ENCODE results near the gene EID3. TPM values are rescaled to one million over a fixed set of nuclear protein-coding genes. Genes with fewer than 3 reads are reported as not detected.

Gene EID3
- total RNA-seq, 1 experiment from 2014 or later = 1.4 TPM

DNA sequence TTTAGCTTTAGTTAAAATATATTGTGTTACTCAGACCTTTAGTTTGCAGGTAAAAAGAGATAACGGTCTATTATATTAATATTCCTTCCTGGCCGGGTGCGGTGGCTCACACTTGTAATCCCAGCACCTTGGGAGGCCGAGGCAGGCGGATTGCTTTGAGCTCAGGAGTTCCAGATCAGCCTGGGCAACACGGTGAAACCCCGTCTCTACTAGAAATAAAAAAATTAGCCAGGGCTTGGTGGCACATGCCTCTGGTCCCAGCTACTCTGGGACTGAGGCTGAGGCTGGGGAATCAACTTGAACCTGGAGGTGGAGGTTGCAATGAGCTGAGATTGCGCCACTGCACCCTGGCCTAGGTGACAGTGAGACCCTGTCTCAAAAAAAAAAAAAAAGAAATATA, 13.2 kb upstream of the EID3 start:
- Mint-ChIP-seq H3K27ac (no peak overlapping the region), H3K4me3 (no peak overlapping the region), H3K9me3 (no peaks in the 10 kb centered on the region), H3K27me3 (ENCODE audit: low read depth) (peaks cover 1% of the 10 kb centered on the region; the same call in 1 of the 2 replicates), H3K36me3 (ENCODE audit: insufficient read depth in 1 of 3, low read depth in 3 of 3) (peaks cover 19 to 35% (median 34%) of the 10 kb centered on the region in 3 experiments; a peak in 6 of 7 replicates), H3K4me1 (peaks cover 42 to 50% of the 10 kb centered on the region in 2 experiments)
- H2BK15ac ChIP-seq (ENCODE audit: low read depth, low read length) = no peak overlapping the region
- H4K5ac ChIP-seq (ENCODE audit: insufficient read length, low read depth, low read length) = no peak overlapping the region
- no peak overlapping the region for H2BK120ac ChIP-seq (ENCODE audit: low read depth, low read length, poor library complexity, severe bottlenecking)
- no peak for DNase-seq
- no peak overlapping the region for H3K27ac ChIP-seq (ENCODE audit: insufficient read length, low read depth, low read length)
- no peak overlapping the region for H3K56ac ChIP-seq (ENCODE audit: insufficient read length, low read depth, low read length)
- peaks cover 25% of the 10 kb centered on the region for H3K79me2 ChIP-seq (ENCODE audit: insufficient read depth, low read length)
- H3K23me2 ChIP-seq (ENCODE audit: insufficient read length, low read depth, low read length, poor library complexity, severe bottlenecking) = peaks cover 16% of the 10 kb centered on the region
- WGBS (ENCODE audit: extremely low coverage, insufficient read length, low lambda C conversion rate) = no CpG with 5 or more reads among the region's 8 CpGs
- no peak overlapping the region for H4K91ac ChIP-seq (ENCODE audit: insufficient read length, low read depth, low read length)
- no peaks in the 10 kb centered on the region for H3K9me3 ChIP-seq (ENCODE audit: control insufficient read depth, low read depth, low read length)
- H3K14ac ChIP-seq (ENCODE audit: insufficient read depth, low read length) = no peak overlapping the region
- no peak overlapping the region for H4K8ac ChIP-seq (replicated peaks; ENCODE audit: insufficient read length, low read depth, low read length)
- TF ChIP-seq, protein P1, sequence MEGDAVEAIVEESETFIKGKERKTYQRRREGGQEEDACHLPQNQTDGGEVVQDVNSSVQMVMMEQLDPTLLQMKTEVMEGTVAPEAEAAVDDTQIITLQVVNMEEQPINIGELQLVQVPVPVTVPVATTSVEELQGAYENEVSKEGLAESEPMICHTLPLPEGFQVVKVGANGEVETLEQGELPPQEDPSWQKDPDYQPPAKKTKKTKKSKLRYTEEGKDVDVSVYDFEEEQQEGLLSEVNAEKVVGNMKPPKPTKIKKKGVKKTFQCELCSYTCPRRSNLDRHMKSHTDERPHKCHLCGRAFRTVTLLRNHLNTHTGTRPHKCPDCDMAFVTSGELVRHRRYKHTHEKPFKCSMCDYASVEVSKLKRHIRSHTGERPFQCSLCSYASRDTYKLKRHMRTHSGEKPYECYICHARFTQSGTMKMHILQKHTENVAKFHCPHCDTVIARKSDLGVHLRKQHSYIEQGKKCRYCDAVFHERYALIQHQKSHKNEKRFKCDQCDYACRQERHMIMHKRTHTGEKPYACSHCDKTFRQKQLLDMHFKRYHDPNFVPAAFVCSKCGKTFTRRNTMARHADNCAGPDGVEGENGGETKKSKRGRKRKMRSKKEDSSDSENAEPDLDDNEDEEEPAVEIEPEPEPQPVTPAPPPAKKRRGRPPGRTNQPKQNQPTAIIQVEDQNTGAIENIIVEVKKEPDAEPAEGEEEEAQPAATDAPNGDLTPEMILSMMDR (conservative IDR thresholded peaks at IDR 0.05) = no peak
- H2BK12ac ChIP-seq (ENCODE audit: insufficient read length, low read depth, low read length) = no peak overlapping the region
- H3K23ac ChIP-seq (ENCODE audit: insufficient read length, low read depth, low read length) = no peak overlapping the region
- H3K4ac ChIP-seq (ENCODE audit: low read depth, low read length) = no peak overlapping the region
- no peak overlapping the region for H3K4me2 ChIP-seq (ENCODE audit: insufficient read depth, insufficient read length, low read length)
- no peak overlapping the region for H2AK5ac ChIP-seq (ENCODE audit: insufficient read length, low read length)
- no peak overlapping the region for H3K18ac ChIP-seq (ENCODE audit: insufficient read length, low read depth, low read length)
- no peak overlapping the region for H3K9ac ChIP-seq (ENCODE audit: extremely low read depth, insufficient read length, low read length)
- H3T11ph ChIP-seq (ENCODE audit: low read length) = no peak overlapping the region
- H3K27me3 ChIP-seq (ENCODE audit: insufficient read depth, low read length) = no peaks in the 10 kb centered on the region
- no peaks in the 10 kb centered on the region for H4K20me1 ChIP-seq (ENCODE audit: control insufficient read depth, insufficient read depth, insufficient read length)
- peaks cover 7% of the 10 kb centered on the region for H3K79me1 ChIP-seq (ENCODE audit: insufficient read depth, low read depth, low read length, poor library complexity, severe bottlenecking)
- peaks cover 10% of the 10 kb centered on the region; the same call in 1 of the 2 replicates for H3K4me1 ChIP-seq (ENCODE audit: insufficient read depth, low read length)
- no peak overlapping the region for H2BK5ac ChIP-seq (ENCODE audit: insufficient read length, low read length)
- H2BK20ac ChIP-seq (ENCODE audit: low read depth, low read length, poor library complexity, severe bottlenecking) = no peak overlapping the region
- H2AFZ ChIP-seq (ENCODE audit: low read length) = no peak overlapping the region

Data from H9 (cell line).